Middle frontal gyrus (tissue), 1 donor: Measurements from ENCODE around the gene EDA2R.

Experiments used
- DNase-seq: peaks from one replicate; pipeline ENCODE4 v3.0.0-alpha.2; 2015; ENCODE audit warnings: low spot score; ENCODE audit errors: extremely low spot score

Gene EDA2R

GRCh38 chrX:66547847-66548369 is 91.0 kb downstream of the EDA2R start:
- no peak for DNase-seq
